ENCODE results near the gene WDR27.

WDR27 gene

DNA sequence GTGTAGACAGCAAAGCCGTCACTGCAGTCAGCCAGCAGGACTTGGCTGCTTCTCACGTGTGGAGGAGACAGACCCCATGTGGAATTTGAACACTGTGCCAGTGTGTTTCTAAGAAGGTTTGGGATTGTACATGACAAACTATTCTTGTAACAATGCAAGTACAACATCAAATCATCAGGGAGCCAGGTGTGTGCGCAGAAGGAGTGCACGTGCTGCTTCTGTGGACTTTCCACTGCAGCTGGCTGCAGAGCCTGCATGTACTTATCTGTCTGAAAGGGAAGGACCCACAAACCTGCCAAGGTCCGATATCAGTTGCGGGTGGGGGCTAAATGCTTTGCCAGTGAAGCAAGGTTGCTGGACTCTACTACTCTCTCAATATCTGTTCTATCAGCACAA is 211.6 kb downstream of the WDR27 start:
- no peak for TF ChIP-seq CTCF (conservative IDR thresholded peaks at IDR 0.05)
- H3K27ac ChIP-seq: no peak overlapping the region

DNA sequence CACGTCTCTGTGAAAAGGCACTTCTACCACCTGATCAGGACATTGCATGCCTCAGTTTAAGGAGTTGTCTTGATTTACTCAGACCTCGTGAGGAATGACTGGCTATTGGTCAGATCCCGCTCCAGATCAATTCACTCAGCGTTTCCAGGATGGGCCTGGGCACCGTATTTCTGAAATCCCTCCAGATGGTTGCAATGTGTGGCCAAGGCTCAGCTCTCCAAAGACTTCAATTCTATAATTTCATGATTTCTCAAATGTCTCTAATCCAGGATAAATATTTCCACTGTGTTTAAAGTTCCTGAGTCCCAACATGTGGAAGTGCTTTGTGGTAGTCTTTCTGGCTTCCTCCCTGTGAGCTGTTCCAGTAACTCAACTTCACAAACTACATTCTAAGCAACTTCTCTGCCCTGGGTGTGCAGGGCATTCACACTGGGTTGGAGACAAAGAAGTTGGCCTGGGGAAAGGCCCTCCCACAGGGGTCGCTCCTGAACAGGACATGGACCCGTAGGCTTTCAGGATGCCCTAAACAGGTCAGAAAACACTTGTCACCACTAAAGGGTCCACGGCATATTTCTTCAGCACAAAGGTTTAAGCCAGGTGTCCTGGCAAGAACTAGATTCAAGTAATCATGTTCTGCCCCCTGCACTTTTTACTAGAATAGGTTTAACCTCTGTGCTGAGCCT is 212.1 kb downstream of the WDR27 start:
- H3K27ac ChIP-seq: no peak overlapping the region
- TF ChIP-seq CTCF (conservative IDR thresholded peaks at IDR 0.05): no peak

GRCh38 chr6:169487579-169488436 is 214.0 kb downstream of the WDR27 start:
- H3K27ac ChIP-seq: no peak overlapping the region
- TF ChIP-seq CTCF (conservative IDR thresholded peaks at IDR 0.05): no peak

- H3K27ac ChIP-seq: no peak overlapping the region
- no peak for TF ChIP-seq CTCF (conservative IDR thresholded peaks at IDR 0.05)
Measured at GRCh38 chr6:169479783-169480495, 221.9 kb downstream of the WDR27 start.

- H3K27ac ChIP-seq: no peak overlapping the region
- no peak for TF ChIP-seq CTCF (conservative IDR thresholded peaks at IDR 0.05)
Measured at GRCh38 chr6:169474362-169474761, 227.5 kb downstream of the WDR27 start.

DNA sequence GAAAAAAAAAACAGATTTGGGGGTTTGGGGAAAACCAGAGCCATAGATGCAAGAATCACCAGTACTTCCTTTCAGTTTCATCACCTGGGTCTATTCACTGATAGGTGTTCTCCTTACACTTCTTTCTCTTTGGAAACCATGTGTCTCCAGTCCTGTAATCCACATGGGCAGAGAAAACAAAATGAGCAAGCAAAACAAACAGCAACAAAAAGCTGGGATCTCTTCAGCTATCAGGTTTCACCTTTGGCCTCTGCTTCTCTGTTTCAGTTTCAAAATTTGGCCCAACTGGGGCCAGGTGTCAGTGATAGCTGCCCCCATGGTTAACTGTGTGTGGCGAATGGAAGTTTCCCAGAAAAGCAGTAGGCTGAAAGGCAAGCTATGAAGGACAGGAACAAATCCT is 228.2 kb downstream of the WDR27 start:
- H3K27ac ChIP-seq: no peak overlapping the region
- no peak for TF ChIP-seq CTCF (conservative IDR thresholded peaks at IDR 0.05)

DNA sequence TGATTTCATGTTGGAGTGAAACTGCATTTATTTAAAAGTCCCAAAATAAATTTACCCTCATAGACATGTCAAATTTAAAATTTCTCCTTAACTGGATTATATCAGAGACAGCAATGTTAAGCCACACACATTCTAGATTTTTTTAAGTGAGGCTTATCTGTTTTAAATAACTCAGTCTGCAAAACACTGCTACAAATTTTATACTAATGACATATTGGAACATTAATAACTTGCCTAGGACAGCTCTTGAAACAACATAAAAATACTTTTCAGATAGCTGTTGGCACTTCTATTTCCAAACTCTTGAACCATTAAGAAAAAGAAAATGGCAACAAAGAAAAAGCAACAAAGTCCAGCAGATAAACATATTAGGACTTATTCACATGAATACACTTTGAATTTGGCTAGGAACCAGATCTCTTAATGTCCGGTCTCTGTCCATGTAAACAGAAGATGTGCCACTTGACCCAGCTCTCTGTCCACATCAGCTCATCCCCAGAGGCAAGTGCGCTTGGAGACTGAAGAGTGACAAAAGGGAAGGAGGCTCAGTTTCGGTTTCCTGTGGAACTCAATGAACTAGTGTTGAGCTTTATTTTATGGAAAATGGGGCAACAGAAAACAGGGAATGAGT is 228.9 kb downstream of the WDR27 start:
- H3K27ac ChIP-seq: no peak overlapping the region
- TF ChIP-seq CTCF (conservative IDR thresholded peaks at IDR 0.05): no peak
